HG02588 (cell line): ENCODE data around the gene PRSS21.
A peak's percentile ranks its signal among the peaks of the same experiment; 100 is the strongest.

ENCODE experiments used
- ATAC-seq: cut with Tn5 transposase; IDR thresholded peaks from one replicate; pipeline ENCODE4 v1.9.1; 2021; ENCODE audit warnings: mild to moderate bottlenecking, moderate library complexity; ENCODE audit not compliant: unreplicated experiment

Gene PRSS21

DNA sequence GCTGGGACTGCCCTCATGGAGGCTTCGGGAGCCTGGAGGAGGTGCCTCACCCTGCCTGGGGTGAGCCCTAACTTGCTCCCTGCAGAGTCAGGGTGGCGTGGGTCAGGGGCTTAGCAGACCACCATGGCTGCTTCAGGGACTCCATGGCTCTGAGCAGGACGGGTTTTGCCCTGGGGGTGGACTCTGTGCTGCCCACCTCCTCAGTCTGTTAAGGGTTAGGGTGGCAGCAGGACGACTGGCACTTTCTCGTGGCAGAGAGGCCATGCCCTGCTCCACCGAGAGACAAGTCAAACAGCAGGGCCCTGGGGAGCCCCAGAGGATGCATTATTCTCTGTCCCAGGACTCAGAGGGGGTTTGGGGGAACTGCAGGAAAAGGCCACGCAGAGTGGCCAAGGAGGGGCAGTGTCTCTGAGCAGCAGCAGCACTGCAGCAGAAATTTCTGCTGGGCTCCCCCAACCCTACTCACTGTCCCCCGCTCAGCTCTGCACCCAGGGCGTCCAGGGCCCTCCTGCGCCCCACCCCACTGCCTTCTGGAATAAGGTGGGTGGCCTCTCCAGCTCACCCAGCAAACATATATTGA is 42.7 kb downstream of the PRSS21 start:
- no peak for ATAC-seq

DNA sequence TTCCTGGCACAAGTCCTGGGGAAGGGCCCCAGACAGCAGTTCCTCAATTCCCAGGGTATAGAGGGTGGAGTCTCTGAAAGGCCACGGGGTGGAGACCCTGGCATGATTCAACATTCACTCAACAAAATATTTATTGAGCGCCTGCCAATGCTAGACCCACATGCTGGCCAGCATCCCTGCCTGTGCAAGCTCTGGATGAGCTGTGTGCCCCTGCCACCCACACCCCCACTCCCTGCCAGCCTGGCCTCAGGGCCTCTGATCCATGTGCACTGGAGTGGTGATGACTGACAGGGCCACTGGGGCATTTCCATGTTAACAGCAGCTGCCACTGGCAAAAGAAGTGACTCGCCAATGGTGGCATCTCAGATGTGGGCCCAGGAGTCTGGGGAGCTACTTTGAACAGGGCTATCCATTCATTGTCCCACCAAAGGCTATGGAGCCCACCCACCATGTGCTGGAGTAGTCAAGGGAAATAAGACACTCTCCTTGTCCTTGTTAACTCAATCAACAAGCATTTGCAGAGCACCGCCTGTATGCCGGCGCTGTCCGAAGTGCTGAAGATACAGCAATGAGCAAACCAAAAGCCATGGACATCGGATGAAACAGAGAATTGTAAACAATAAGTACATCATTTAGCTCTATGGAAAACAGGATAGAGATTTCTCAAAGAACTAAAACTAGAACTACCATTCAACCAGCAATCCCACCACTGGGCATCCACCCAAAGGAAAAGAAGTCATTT is 44.0 kb downstream of the PRSS21 start:
- no peak for ATAC-seq

- ATAC-seq = no peak
Observed at GRCh38 chr16:2865651-2866050, 48.6 kb downstream of the PRSS21 start.

GRCh38 chr16:2866431-2866830 is 49.4 kb downstream of the PRSS21 start:
- ATAC-seq = no peak

DNA sequence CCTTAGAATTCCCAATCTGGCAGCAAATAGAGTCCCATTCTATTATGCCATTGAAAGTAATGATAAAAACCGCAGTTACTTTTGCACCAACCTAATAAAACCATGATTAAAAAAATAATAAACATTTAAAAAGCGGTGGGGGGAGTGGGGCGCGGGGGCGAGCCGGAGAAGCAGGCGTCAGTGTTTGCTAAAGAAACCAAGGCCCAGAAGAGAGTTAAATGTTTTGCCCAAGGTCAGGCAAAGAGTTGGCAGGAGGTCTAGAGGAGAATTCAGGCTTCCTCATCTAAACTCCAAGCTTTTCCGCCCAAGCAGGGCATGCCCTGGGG is 50.6 kb downstream of the PRSS21 start:
- ATAC-seq = no peak

- peak; percentile 86 for ATAC-seq
Observed at GRCh38 chr16:2867987-2868789, 51.2 kb downstream of the PRSS21 start.
